Muscle of leg (tissue), 11 donors: ENCODE measurements around the gene KCTD20. TPM values are rescaled to one million over a fixed set of nuclear protein-coding genes. Genes with fewer than 3 reads are reported as not detected.
"Not testable (repeated sequence)": the region's sequence is repeated elsewhere in the genome, so short reads cannot be mapped to it uniquely, and the experiment has no call there.

Experiments used
- DNase-seq: peaks from one replicate; pipeline ENCODE4 v3.0.0; 2013
- H3K27ac ChIP-seq: one replicate; pipeline ENCODE4 v1.5.1; 2013; ENCODE audit warnings: mild to moderate bottlenecking, low read length, control low read depth
- H3K27me3 ChIP-seq: one replicate; pipeline ENCODE4 v1.6.1; 2013; ENCODE audit warnings: low read length; ENCODE audit not compliant: control insufficient read depth, insufficient read depth
- H3K36me3 ChIP-seq: one replicate; pipeline ENCODE4 v1.6.1; 2013; ENCODE audit warnings: low read length; ENCODE audit not compliant: control insufficient read depth, insufficient read depth
- H3K4me1 ChIP-seq: one replicate; pipeline ENCODE4 v1.6.1; 2013; ENCODE audit warnings: low read length; ENCODE audit not compliant: control insufficient read depth, insufficient read depth
- H3K4me3 ChIP-seq: one replicate; pipeline ENCODE4 v1.5.1; 2013; ENCODE audit warnings: low read length, control low read depth
- H3K9me3 ChIP-seq: replicated peaks from 2 replicates; pipeline ENCODE4 v1.6.1; 2013; ENCODE audit warnings: low read depth, low read length; ENCODE audit not compliant: control insufficient read depth
- WGBS: methylation state at CpG from one replicate; pipeline ENCODE4 v1.1.5; 2013; ENCODE audit warnings: missing lambda C conversion rate; ENCODE audit not compliant: insufficient coverage; 5-methylcytosine and 5-hydroxymethylcytosine counted together
- polyA plus RNA-seq, 8 donors: library from polyadenylated mRNA; unstranded; fragments of 120-200 nt; gene quantifications; one replicate each; pipeline versions ENCODE4 v1.2.1 to v1.2.3, GENCODE V29; 2013; ENCODE audit warnings: inconsistent platforms in 1 of 8, low replicate concordance in 1 of 8; ENCODE audit not compliant: insufficient read length in 8 of 8, insufficient read depth in 1 of 8
- total RNA-seq: library from RNA; stranded (reverse); fragments of 120-200 nt; gene quantifications from one replicate; pipeline ENCODE4 v1.2.4, GENCODE V29; 2013

KCTD20 gene
- total and polyA plus RNA-seq, 9 donors: 37.4 to 63.7 (median 49.2) TPM

GRCh38 chr6:36442103-36442670 lies 613 bp upstream of the KCTD20 start:
- WGBS: 54% methylated on average over 7 of the region's 12 CpGs
- H3K4me3 ChIP-seq: peak overlapping the region; percentile 87
- no peaks in the 10 kb centered on the region for H3K27me3 ChIP-seq
- peaks cover 17% of the 10 kb centered on the region for H3K4me1 ChIP-seq
- H3K27ac ChIP-seq: peak overlapping the region; percentile 88
- H3K36me3 ChIP-seq: no peaks in the 10 kb centered on the region
- no peaks in the 10 kb centered on the region for H3K9me3 ChIP-seq
- no peak for DNase-seq

DNA sequence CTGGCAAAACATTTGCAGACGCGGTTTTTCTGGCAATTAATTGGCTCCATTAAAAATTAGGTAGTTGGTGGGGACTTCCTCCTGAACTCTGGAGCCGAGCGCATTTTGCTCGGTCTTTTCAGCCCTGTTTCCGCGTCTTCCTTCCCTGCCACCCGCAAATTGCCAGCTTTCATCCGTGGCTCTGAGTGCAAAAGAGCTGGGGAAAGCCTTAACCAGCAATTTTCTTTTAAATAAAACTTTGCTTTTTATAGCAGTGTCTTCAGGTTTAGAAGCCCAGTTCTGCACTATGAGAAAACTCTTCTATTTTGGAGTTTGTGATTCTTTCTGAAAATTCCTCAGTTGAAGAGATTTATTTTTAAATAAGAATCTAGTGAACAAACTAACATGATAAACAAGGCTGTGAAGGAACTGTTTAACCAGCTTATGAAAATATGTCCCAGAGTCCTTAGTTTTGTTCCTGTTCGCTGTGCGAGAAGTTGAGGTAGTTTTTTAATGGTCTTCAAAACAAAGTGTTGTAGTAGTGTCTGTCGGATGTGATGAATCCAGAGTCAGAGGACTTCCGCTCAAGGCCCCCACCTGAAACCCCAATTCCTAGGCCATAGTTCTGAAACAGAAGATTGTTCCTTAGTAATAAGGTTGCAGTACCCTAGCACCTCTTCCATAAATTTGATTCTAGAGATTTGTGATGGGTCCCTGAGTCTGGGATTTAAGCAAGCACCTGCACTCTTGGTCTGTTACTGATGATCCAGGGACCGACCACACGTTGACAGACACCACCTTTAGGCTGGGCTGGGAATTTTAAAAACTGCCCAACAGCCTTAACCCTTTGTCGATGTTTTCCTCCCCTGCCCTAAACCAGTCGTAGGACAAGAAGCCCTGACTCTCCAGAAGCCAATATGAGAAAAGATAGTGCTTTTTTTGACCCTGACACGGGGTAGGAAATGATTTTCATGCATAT lies 950 bp downstream of the KCTD20 start:
- no peaks in the 10 kb centered on the region for H3K36me3 ChIP-seq
- DNase-seq: peak; percentile 37
- no peaks in the 10 kb centered on the region for H3K9me3 ChIP-seq
- H3K27ac ChIP-seq: peak overlapping the region; percentile 95
- H3K4me3 ChIP-seq: peak overlapping the region; percentile 87
- no peaks in the 10 kb centered on the region for H3K27me3 ChIP-seq
- H3K4me1 ChIP-seq: peaks cover 17% of the 10 kb centered on the region
- WGBS: 0% methylated on average over 10 of the region's 18 CpGs

- Histone ChIP-seq H3K27me3 (no peaks in the 10 kb centered on the region), H3K9me3 (peaks cover 3% of the 10 kb centered on the region), H3K27ac (peak overlapping the region; percentile 95), H3K4me1 (peaks cover 17% of the 10 kb centered on the region), H3K4me3 (peak overlapping the region; percentile 87), H3K36me3 (peaks cover 3% of the 10 kb centered on the region)
- WGBS: no CpG with 5 or more reads among the region's 3 CpGs
- DNase-seq: peak; percentile 53
Observed at GRCh38 chr6:36444470-36444869, 1.7 kb downstream of the KCTD20 start.

GRCh38 chr6:36445621-36446020 lies 2.8 kb downstream of the KCTD20 start:
- Histone ChIP-seq H3K4me1 (peaks cover 17% of the 10 kb centered on the region), H3K4me3 (no peak overlapping the region)

GRCh38 chr6:36449173-36449572 lies 6.4 kb downstream of the KCTD20 start:
- H3K27me3 ChIP-seq, H3K4me1 ChIP-seq, H3K4me3 ChIP-seq, H3K27ac ChIP-seq, DNase-seq, H3K9me3 ChIP-seq, H3K36me3 ChIP-seq: not testable (repeated sequence)
- 100% methylated on average over 4 of the region's 10 CpGs for WGBS

More at GRCh38 chr6:36445621-36446020, 2.8 kb downstream of the KCTD20 start:
- H3K36me3 ChIP-seq: peaks cover 5% of the 10 kb centered on the region
- DNase-seq: no peak
- H3K27ac ChIP-seq: no peak overlapping the region
- no peaks in the 10 kb centered on the region for H3K27me3 ChIP-seq
- peaks cover 3% of the 10 kb centered on the region for H3K9me3 ChIP-seq

DNA sequence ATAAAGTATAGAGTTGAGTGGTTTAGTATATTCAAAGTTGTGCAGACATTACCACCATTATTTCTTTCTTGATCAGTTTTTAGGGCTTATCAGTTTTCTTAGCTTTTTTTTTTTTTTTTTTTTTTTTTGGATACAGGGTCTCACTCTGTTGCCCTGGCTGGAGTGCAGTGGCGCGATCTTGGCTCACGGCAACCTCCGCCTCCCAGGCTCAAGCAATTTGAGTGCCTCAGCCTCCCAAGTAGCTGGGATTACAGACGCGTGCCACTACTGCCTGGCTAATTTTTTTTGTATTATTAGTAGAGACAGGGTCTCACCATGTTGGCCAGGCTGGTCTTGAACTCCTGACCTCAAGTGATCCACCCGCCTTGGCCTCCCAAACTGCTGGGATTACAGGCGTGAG lies 10.1 kb downstream of the KCTD20 start:
- not testable (repeated sequence) for H3K4me1 ChIP-seq, H3K9me3 ChIP-seq, DNase-seq, H3K4me3 ChIP-seq, H3K27ac ChIP-seq, H3K27me3 ChIP-seq
- peaks cover 15% of the 10 kb centered on the region for H3K36me3 ChIP-seq
- WGBS: 100% methylated on average over 4 of the region's 8 CpGs

- Histone ChIP-seq H3K36me3 (peaks cover 10% of the 10 kb centered on the region), H3K27me3 (no peaks in the 10 kb centered on the region), H3K4me1 (no peaks in the 10 kb centered on the region), H3K9me3 (no peaks in the 10 kb centered on the region), H3K27ac (no peak overlapping the region), H3K4me3 (no peak overlapping the region)
- 100% methylated on average over 1 of the region's 3 CpGs for WGBS
- no peak for DNase-seq
Observed at GRCh38 chr6:36455486-36456027, 12.8 kb downstream of the KCTD20 start.

DNA sequence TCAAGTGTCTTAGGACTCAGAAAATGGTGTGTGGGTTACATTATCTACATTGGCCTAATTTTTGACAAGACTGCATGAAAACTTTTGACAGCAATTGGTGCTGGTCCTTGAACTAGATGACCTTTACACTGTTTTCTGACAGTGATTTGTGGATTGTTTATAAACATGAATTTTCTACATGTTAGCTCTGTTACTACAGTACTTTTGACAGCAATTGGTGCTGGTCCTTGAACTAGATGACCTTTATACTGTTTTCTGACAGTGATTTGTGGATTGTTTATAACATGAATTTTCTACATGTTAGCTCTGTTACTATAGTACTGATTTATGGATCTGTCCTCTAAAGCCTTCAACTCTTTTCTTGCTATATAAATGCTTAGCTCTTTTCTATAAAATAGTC lies 16.7 kb downstream of the KCTD20 start:
- Histone ChIP-seq H3K4me3 (no peak overlapping the region), H3K27ac (no peak overlapping the region), H3K4me1 (no peaks in the 10 kb centered on the region), H3K36me3 (peaks cover 7% of the 10 kb centered on the region), H3K9me3 (no peaks in the 10 kb centered on the region), H3K27me3 (no peaks in the 10 kb centered on the region)
- DNase-seq: no peak

- H3K36me3 ChIP-seq: peaks cover 2% of the 10 kb centered on the region
- H3K4me1 ChIP-seq: no peaks in the 10 kb centered on the region
- H3K9me3 ChIP-seq: no peaks in the 10 kb centered on the region
- H3K4me3 ChIP-seq: no peak overlapping the region
- no peak for DNase-seq
- H3K27me3 ChIP-seq: no peaks in the 10 kb centered on the region
- H3K27ac ChIP-seq: no peak overlapping the region
Observed at GRCh38 chr6:36460916-36461315, 18.1 kb downstream of the KCTD20 start.

- DNase-seq: no peak
- peaks cover 2% of the 10 kb centered on the region for H3K36me3 ChIP-seq
- no peaks in the 10 kb centered on the region for H3K4me1 ChIP-seq
- no CpG with 5 or more reads among the region's 3 CpGs for WGBS
- H3K27me3 ChIP-seq: no peaks in the 10 kb centered on the region
- H3K4me3 ChIP-seq: no peak overlapping the region
- H3K9me3 ChIP-seq: no peaks in the 10 kb centered on the region
- no peak overlapping the region for H3K27ac ChIP-seq
Observed at GRCh38 chr6:36461646-36462045, 18.8 kb downstream of the KCTD20 start.
